Stomach (tissue), 4 donors: ENCODE results near the gene ELP2.

Experiments used
- CTCF ChIP-seq, 7 experiments: fragments of 450-650 bp in 4 of 7; fragments of 200-600 bp in 3 of 7; sonication (generic) in 3 of 7; IDR thresholded peaks; one replicate each; pipeline ENCODE4 v1.5.1; 2016 to 2019; ENCODE audit warnings: antibody characterized with exemption in 7 of 7, control low read depth in 2 of 7, mild to moderate bottlenecking in 1 of 7
- POLR2A ChIP-seq, 4 donors: fragments of 450-650 bp; IDR thresholded peaks; one replicate each; pipeline ENCODE4 v1.6.1; 2016; ENCODE audit warnings: antibody characterized with exemption in 4 of 4, control low read depth in 2 of 4, mild to moderate bottlenecking in 1 of 4, moderate library complexity in 1 of 4
- POLR2AphosphoS5 ChIP-seq, 3 donors: sonication (generic); formaldehyde crosslinking; IDR thresholded peaks; one replicate each; pipeline ENCODE4 v1.6.1; 2016; ENCODE audit warnings: antibody characterized with exemption in 3 of 3

- TF ChIP-seq POLR2AphosphoS5 (IDR thresholded peaks at IDR 0.05), result no peak
- TF ChIP-seq CTCF (IDR thresholded peaks at IDR 0.05), result no peak
- no peak for TF ChIP-seq POLR2A (IDR thresholded peaks at IDR 0.05)
These were observed 35.3 kb upstream of the ELP2 start for GRCh38 chr18:36094431-36094830.
